Esophagus muscularis mucosa (tissue), 4 donors: ENCODE results near the gene IDI1. TPM values are rescaled to one million over a fixed set of nuclear protein-coding genes. Genes with fewer than 3 reads are reported as not detected.

Experiments used
- DNase-seq: peaks from one replicate; pipeline ENCODE4 v3.0.0-alpha.2; 2017; ENCODE audit errors: extremely low spot score
- H3K27ac ChIP-seq, 4 donors: fragments of 200-600 bp; sonication (generic); replicated peaks in 1 of 4; 1 replicate in 3 of 4; 2 replicates in 1 of 4; pipeline ENCODE4 v1.5.1; 2016 to 2019; ENCODE audit warnings: mild to moderate bottlenecking in 1 of 4
- H3K27me3 ChIP-seq, 4 donors: fragments of 200-600 bp; sonication (generic); one replicate each; pipeline versions ENCODE4 v1.5.1 to v1.6.0; 2016 to 2019
- H3K36me3 ChIP-seq, 4 donors: fragments of 200-600 bp; sonication (generic); one replicate each; pipeline ENCODE4 v1.5.1; 2016 to 2019
- H3K4me1 ChIP-seq, 4 donors: fragments of 200-600 bp; sonication (generic); one replicate each; pipeline ENCODE4 v1.5.1; 2016 to 2019
- H3K4me3 ChIP-seq, 4 donors: fragments of 200-600 bp; sonication (generic); 1 replicate in 2 of 4; 2 replicates in 2 of 4; pipeline ENCODE4 v1.5.1; 2016 to 2019; ENCODE audit warnings: mild to moderate bottlenecking in 4 of 4, moderate library complexity in 1 of 4
- H3K9me3 ChIP-seq, 4 donors: fragments of 200-600 bp; sonication (generic); 1 replicate in 3 of 4; 2 replicates in 1 of 4; pipeline ENCODE4 v1.5.1; 2016 to 2019
- EP300 ChIP-seq: sonication (generic); formaldehyde crosslinking; IDR thresholded peaks from one replicate; pipeline ENCODE4 v1.6.1; 2017; ENCODE audit warnings: antibody characterized with exemption
- POLR2A ChIP-seq: fragments of 450-650 bp; IDR thresholded peaks from one replicate; pipeline ENCODE4 v1.6.1; 2017; ENCODE audit warnings: antibody characterized with exemption, moderate library complexity, mild to moderate bottlenecking, low read depth
- POLR2AphosphoS5 ChIP-seq, 2 donors: sonication (generic); formaldehyde crosslinking; IDR thresholded peaks; one replicate each; pipeline ENCODE4 v1.6.1; 2017; ENCODE audit warnings: antibody characterized with exemption in 2 of 2
- WGBS: methylation state at CpG from one replicate; pipeline ENCODE4 v1.1.5; 2018; 5-methylcytosine and 5-hydroxymethylcytosine counted together
- intact Hi-C: fragments of 100-400 bp; cut with DNase I; formaldehyde crosslinking; loops from one replicate; pipeline ENCODE4 v1.15.1; 2023
- total RNA-seq, 4 donors: library from RNA; depleted of rRNA; stranded (reverse); fragments of >200 nt; gene quantifications; one replicate each; pipeline versions ENCODE4 v1.1.0 to v1.2.1, GENCODE V29; 2016
- TF ChIP-seq, protein P1 (sequence below), 3 experiments: fragments of 200-600 bp in 2 of 3; fragments of 450-650 bp in 1 of 3; sonication (generic) in 2 of 3; IDR thresholded peaks; one replicate each; pipeline ENCODE4 v1.5.1; 2017 to 2019; ENCODE audit warnings: antibody characterized with exemption in 3 of 3, mild to moderate bottlenecking in 2 of 3, moderate library complexity in 1 of 3

The IDI1 gene
- total RNA-seq, 4 donors from 2014 or later: 16.8 to 33.3 (median 23.4) TPM

DNA sequence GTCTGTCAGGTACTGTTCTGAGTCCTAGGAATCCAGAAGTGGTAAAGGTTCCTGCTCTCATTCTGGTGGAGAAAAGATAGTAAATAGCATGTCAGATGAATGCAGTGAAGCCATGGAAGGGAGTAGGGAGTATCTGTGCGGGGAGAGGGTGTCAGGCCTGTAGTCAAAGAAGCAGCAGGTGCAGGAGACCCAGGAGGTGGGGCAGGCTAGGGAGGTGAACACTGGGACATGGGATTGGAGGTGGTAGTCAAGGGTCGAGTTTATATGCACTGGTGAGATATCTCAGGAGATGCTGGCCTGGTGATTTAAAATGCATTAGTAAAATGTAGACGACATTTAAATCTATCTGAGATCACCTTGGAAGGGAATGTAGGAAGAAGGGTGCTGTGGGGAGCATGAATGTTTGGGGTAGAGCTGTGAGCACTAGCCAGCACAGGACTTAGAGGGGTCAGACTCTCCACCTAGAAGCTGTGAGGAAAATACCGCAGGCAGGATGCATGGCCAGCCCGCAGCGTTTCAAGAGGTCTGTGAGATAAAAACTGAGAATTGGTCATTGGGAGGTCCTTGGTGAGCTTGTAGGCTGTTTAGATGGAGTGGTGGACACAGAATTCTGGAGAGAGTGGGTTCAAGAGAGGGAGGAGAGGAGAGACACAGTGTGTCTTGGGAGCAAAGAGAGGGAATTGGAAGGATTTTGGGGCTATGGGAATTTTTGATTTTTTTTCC lies 53.9 kb downstream of the IDI1 start:
- 96% methylated on average over 6 of the region's 6 CpGs for WGBS
- Histone ChIP-seq H3K9me3 (no peaks in the 10 kb centered on the region), H3K4me3 (no peak overlapping the region), H3K27me3 (peaks cover 0 to 5% (median 0%) of the 10 kb centered on the region in 4 donors), H3K27ac (no peak overlapping the region), H3K36me3 (peaks cover 59 to 76% (median 69%) of the 10 kb centered on the region in 4 donors), H3K4me1 (peaks cover 1 to 11% (median 7%) of the 10 kb centered on the region in 4 donors)
- intact Hi-C loops: no loop called here
- DNase-seq: no peak
- TF ChIP-seq EP300: no peak
- TF ChIP-seq, protein P1, sequence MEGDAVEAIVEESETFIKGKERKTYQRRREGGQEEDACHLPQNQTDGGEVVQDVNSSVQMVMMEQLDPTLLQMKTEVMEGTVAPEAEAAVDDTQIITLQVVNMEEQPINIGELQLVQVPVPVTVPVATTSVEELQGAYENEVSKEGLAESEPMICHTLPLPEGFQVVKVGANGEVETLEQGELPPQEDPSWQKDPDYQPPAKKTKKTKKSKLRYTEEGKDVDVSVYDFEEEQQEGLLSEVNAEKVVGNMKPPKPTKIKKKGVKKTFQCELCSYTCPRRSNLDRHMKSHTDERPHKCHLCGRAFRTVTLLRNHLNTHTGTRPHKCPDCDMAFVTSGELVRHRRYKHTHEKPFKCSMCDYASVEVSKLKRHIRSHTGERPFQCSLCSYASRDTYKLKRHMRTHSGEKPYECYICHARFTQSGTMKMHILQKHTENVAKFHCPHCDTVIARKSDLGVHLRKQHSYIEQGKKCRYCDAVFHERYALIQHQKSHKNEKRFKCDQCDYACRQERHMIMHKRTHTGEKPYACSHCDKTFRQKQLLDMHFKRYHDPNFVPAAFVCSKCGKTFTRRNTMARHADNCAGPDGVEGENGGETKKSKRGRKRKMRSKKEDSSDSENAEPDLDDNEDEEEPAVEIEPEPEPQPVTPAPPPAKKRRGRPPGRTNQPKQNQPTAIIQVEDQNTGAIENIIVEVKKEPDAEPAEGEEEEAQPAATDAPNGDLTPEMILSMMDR (IDR thresholded peaks at IDR 0.05): no peak

DNA sequence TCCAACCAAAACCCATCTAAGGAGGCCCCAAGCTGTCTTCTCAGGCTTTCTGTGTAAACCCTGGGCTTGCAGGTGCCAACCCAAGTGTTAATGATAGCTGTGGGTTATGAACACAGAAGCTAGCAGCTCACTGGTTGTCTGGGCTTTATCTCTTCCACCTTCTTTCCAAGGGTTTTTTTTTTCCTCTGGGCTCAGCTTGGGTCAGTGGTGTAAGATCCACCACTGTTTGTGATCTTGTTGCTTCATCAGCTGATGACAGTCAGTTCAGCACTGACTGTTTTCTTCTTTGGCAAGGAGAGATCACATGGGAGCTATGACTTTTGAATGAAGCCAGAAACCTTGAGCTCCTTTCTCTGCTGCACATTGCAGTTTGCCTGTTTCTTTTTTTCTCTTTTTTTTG lies 56.0 kb downstream of the IDI1 start:
- Histone ChIP-seq H3K9me3 (no peaks in the 10 kb centered on the region), H3K27ac (no peak overlapping the region), H3K4me3 (no peak overlapping the region), H3K27me3 (peaks cover 0 to 5% (median 0%) of the 10 kb centered on the region in 4 donors), H3K4me1 (peaks cover 11 to 24% (median 20%) of the 10 kb centered on the region in 4 donors), H3K36me3 (peaks cover 38 to 55% (median 48%) of the 10 kb centered on the region in 4 donors)
- intact Hi-C loops: no loop called here
- DNase-seq: no peak
- TF ChIP-seq EP300: no peak

DNA sequence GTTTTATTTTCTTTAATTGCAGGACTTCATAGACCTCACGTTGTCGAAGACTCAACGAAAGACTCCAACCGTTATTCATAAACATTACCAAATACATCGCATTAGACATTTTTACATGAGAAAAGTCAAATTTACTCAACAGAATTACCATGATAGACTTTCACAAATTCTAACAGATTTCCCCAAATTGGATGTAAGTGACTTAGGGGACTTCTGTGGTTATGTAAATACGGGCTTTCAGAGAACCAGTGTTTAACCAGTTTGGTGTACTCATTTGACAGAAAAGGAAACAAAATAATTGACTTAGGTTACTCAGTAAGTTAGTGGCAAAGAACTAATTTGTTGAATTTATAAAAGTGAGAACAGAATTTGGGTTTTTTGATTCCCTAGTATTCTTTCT lies 56.5 kb downstream of the IDI1 start:
- 93% methylated on average over 6 of the region's 6 CpGs for WGBS
- Histone ChIP-seq H3K4me3 (no peak overlapping the region), H3K36me3 (peaks cover 34 to 51% (median 44%) of the 10 kb centered on the region in 4 donors), H3K4me1 (peaks cover 13 to 26% (median 22%) of the 10 kb centered on the region in 4 donors), H3K9me3 (no peaks in the 10 kb centered on the region), H3K27ac (no peak overlapping the region), H3K27me3 (peaks cover 0 to 5% (median 0%) of the 10 kb centered on the region in 4 donors)
- TF ChIP-seq EP300: no peak
- TF ChIP-seq POLR2AphosphoS5 (IDR thresholded peaks at IDR 0.05): no peak
- TF ChIP-seq, protein P1 (IDR thresholded peaks at IDR 0.05): no peak
- no peak for TF ChIP-seq POLR2A
- DNase-seq: no peak
- intact Hi-C loops: no loop called here

DNA sequence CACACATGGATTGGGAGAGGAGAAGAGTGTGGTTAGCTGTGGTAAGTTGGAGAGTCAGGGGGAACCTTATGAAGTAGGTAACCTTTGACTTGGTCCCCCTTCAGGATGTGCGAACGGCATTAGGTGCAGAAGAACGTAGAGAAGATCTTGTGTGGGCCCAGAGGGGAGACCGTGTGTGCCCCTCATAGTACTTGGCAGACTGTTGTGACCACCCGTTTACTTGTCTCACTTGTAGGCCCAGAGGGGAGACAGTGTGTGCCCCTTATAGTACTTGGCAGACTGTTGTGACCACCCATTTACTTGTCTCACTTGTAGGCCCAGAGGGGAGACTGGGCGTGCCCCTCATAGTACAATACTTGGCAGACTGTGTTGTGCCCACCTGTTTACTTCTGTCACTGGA lies 58.1 kb downstream of the IDI1 start:
- 89% methylated on average over 6 of the region's 6 CpGs for WGBS
- Histone ChIP-seq H3K4me3 (no peak overlapping the region), H3K36me3 (peaks cover 19 to 34% (median 27%) of the 10 kb centered on the region in 4 donors), H3K4me1 (peaks cover 18 to 35% (median 30%) of the 10 kb centered on the region in 4 donors), H3K9me3 (no peaks in the 10 kb centered on the region), H3K27ac (no peak overlapping the region), H3K27me3 (peaks cover 0 to 5% (median 0%) of the 10 kb centered on the region in 4 donors)
- no peak for DNase-seq
- TF ChIP-seq, protein P1 (IDR thresholded peaks at IDR 0.05): no peak
- TF ChIP-seq POLR2AphosphoS5 (IDR thresholded peaks at IDR 0.05): no peak
- no peak for TF ChIP-seq EP300
- no peak for TF ChIP-seq POLR2A
- intact Hi-C loops: no loop called here

Other genes starting within 250 kb of the IDI1 start
- gene LARP4B, start 117.4 kb downstream of the IDI1 start, total RNA-seq: 10 to 100 TPM; 35.6 to 43.1 (median 38.2) TPM
- gene GTPBP4, start 60.7 kb downstream of the IDI1 start, total RNA-seq: 10 to 100 TPM; 18.3 to 39.1 (median 27.4) TPM
- not detected for gene IDI2, start 23.3 kb downstream of the IDI1 start, total RNA-seq
- gene WDR37, start 7.3 kb upstream of the IDI1 start, total RNA-seq: 10 to 100 TPM in 3 of 4 donors, 1 to 10 TPM in 1; 9.1 to 17.2 (median 13.2) TPM